Loucy (cell line): ENCODE data around the gene IFI27L2.

Experiments used
- EZH2phosphoT487 ChIP-seq: fragments of 200-600 bp; IDR thresholded peaks from 2 replicates; pipeline ENCODE4 v1.6.1; 2018; ENCODE audit warnings: antibody characterized with exemption, mild to moderate bottlenecking, moderate library complexity, borderline replicate concordance
- TF ChIP-seq, protein P1 (sequence below): fragments of 200-600 bp; sonication (generic); conservative IDR thresholded peaks from 2 replicates; pipeline ENCODE4 v1.5.1; 2014; ENCODE audit warnings: mild to moderate bottlenecking, antibody characterized with exemption, low read length

DNA sequence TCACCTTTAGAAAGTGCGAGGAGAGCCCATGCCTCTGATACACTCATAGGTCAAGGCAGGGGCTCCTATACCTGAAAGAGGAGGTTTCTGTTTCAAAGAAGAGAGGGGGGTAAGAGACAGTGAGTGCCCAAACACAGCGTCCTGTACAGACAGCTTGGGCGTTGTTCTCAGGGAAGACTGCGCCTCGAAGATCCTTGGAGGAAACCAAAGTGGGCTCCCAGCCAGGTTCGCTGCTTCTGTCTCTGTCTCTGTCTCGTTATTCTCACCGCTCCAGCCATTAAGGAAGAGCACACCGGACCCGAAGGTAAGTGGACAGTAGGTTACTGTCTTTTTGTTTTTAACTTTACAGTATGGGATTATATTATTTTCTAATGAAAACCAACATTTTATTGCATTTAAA, 24.7 kb downstream of the IFI27L2 start:
- TF ChIP-seq, protein P1, sequence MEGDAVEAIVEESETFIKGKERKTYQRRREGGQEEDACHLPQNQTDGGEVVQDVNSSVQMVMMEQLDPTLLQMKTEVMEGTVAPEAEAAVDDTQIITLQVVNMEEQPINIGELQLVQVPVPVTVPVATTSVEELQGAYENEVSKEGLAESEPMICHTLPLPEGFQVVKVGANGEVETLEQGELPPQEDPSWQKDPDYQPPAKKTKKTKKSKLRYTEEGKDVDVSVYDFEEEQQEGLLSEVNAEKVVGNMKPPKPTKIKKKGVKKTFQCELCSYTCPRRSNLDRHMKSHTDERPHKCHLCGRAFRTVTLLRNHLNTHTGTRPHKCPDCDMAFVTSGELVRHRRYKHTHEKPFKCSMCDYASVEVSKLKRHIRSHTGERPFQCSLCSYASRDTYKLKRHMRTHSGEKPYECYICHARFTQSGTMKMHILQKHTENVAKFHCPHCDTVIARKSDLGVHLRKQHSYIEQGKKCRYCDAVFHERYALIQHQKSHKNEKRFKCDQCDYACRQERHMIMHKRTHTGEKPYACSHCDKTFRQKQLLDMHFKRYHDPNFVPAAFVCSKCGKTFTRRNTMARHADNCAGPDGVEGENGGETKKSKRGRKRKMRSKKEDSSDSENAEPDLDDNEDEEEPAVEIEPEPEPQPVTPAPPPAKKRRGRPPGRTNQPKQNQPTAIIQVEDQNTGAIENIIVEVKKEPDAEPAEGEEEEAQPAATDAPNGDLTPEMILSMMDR: no peak
- TF ChIP-seq EZH2phosphoT487: no peak
